GM19328 (cell line): ENCODE measurements around the gene ARHGAP5.
"Not testable (repeated sequence)": the region's sequence is repeated elsewhere in the genome, so short reads cannot be mapped to it uniquely, and the experiment has no call there.

ENCODE experiments used
- ATAC-seq: cut with Tn5 transposase; IDR thresholded peaks from one replicate; pipeline ENCODE4 v1.9.1; 2021; ENCODE audit warnings: mild to moderate bottlenecking, moderate library complexity; ENCODE audit not compliant: unreplicated experiment

ARHGAP5 gene

DNA sequence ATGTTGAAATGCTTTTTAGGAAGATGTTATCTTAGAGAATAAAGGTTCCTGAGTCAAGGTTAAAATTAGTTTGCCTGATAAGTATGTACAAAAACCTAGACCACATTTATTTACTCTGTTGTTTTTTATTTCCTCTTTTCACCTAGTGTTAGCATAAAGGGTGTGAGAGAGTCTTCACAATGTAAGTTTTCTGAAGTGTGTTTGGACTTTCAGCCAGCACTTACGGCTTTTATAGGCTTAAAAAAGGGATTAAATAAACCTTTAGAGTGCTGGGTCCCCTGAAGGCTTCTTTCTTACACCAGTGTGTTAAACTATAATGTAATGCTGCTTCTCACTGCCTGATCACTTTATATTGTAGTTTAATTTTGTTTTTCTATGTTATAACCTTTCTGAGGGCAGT, 27.2 kb downstream of the ARHGAP5 start:
- no peak for ATAC-seq

DNA sequence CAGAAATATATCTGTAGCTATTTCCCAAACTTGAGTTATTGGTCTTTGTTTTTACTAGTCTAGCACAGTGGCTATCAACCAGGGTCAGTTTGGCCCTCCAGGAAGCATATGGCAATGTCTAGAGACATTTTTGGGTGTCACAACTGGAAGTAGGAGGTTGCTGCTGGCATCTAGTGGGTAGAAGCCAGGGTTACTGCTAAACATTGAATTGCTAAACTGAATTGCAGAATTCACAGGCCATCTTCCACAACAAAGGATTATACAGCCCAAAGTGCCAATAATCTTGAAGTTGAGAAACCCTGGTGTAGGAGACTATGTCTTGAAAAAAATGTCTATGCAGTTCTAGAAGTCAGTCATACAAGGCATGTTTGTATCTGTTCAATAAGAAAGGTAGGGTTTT, 27.7 kb downstream of the ARHGAP5 start:
- no peak for ATAC-seq

DNA sequence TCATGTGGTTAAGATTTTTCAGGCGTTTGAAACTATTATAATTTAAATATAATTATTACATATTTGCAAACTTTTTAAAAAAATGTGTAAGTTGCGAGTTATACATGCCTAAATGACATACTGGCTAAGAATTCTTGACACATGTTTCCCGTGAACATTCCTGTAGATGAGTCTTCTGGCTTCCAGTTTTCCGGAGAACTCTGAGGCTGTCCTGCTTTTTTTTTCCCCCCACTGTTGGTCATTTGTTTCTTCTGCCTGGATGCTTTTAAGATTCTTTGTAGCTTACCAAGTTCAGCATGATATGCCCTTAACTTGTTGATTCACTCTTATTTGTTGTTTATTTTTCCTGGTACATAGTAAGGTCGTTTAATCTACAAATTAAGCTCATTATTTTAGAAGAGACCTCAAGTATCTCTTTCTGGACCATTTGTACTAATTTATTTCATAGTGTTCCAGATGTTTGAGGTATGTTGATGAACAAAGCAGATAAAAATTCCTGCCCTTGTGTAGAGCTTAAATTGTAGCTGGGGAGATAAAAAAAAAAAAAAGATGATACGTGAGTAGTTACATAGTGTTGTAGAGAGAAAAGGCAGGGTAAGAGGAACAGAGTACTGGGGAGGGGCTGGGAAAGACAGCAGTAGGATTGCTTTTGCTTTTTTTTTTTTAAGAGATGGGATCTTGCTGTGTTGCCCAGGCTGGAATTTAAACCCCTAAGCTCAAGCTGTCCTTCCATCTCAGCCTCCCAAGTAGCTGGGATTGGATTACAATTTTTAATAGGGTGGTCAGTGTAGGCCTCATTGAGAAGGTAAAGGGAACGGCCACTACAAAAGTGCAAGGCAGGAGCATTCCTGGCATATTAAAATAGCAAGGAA, 32.8 kb downstream of the ARHGAP5 start:
- no peak for ATAC-seq

GRCh38 chr14:32110548-32110896, 33.4 kb downstream of the ARHGAP5 start:
- no peak for ATAC-seq

DNA sequence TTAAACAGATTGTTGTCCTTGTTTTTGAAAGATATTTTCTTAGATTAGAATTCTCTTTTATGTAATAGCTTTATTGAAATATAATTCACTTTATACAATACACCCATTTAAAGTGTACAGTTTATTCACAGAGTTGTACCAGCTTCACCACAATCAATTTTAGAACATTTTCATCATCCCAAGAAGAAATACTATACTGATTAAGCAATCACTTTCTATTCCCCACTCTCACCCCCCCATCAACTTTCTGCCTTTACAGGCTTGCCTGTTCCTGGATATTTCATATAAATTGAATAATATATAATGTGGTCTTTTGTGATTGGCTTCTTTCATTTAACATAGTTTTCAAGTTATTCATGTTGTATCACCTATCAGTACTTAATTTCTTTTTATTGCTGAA, 44.4 kb downstream of the ARHGAP5 start:
- no peak for ATAC-seq

GRCh38 chr14:32121948-32122347, 44.8 kb downstream of the ARHGAP5 start:
- no peak for ATAC-seq

DNA sequence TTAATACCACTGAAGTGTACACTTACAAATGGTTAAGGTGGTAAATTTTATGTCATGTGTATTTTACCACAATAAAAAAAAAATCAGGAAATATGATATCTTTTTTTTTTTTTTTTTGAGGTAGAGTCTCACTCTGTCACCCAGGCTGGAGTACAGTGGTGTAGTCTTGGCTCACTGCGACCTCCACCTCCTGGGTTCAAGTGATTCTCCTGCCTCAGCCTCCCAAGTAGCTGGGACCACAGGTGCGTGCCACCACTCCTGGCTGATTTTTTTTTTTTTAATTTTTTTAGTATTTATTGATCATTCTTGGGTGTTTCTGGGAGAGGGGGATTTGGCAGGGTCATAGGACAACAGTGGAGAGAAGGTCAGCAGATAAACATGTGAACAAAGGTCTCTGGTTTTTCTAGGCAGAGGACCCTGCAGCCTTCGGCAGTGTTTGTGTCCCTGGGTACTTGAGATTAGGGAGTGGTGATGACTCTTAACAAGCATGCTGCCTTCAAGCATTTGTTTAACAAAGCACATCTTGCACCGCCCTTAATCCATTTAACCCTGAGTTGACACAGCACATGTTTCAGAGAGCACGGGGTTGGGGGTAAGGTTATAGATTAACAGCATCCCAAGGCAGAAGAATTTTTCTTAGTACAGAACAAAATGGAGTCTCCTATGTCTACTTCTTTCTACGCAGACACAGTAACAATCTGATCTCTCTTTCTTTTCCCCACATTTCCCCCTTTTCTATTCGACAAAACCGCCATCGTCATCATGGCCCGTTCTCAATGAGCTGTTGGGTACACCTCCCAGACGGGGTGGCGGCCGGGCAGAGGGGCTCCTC, 50.0 kb downstream of the ARHGAP5 start:
- not testable (repeated sequence) for ATAC-seq

GRCh38 chr14:32127731-32128654, 50.9 kb downstream of the ARHGAP5 start:
- not testable (repeated sequence) for ATAC-seq

DNA sequence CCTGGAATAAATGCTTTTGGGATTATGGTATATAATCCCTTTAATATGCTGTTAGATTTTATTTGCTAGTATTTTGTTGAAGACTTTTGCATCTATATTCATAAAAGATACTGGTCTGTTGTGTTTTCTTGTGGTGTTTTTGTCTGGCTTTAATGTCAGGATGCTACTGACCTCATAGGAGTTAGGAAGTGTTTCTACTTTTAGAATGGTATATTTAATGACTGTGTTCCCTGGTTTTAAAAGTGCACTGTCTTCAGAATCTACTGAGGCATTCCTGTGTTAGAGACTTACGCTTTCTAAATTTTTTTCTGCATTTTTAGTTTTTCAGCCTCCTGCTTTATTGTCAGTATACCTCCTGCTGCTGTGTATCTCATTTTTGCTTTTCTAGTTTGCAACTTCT, 51.6 kb downstream of the ARHGAP5 start:
- no peak for ATAC-seq

GRCh38 chr14:32129124-32129523, 52.0 kb downstream of the ARHGAP5 start:
- ATAC-seq = no peak

- ATAC-seq = not testable (repeated sequence)
Observed at GRCh38 chr14:32131689-32132088, 54.6 kb downstream of the ARHGAP5 start.

DNA sequence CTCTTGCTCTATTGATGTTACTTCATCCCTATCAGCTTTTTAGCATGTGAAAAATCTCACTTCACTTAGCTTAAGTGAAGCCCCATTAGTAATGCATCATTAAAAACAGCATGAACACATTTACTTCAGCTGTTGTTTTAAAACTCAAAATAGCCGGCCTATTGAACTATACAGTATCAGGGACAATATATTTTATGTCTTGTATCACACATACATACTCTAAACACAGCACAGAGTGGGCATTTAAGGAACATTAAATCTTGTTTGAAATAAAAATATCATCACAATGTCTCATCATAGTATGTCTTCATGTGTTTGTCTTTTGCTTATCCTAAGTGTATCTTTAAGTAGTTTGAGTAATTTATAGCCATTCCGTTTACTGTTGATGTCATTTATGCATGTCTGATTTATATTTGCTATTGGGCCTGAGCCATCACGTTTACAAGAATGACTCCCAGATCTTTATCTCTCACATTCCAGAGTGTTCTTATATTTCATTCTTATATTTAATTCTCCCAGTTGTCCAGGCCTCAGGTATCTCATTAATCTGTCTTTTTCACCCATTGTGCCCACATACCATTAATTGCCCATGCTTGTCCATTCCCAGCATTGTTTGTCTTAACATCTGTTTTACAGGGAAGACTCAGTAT, 57.5 kb downstream of the ARHGAP5 start:
- no peak for ATAC-seq

GRCh38 chr14:32136027-32136825, 59.1 kb downstream of the ARHGAP5 start:
- ATAC-seq = no peak

- ATAC-seq = no peak
Observed at GRCh38 chr14:32137313-32137712, 60.2 kb downstream of the ARHGAP5 start.

DNA sequence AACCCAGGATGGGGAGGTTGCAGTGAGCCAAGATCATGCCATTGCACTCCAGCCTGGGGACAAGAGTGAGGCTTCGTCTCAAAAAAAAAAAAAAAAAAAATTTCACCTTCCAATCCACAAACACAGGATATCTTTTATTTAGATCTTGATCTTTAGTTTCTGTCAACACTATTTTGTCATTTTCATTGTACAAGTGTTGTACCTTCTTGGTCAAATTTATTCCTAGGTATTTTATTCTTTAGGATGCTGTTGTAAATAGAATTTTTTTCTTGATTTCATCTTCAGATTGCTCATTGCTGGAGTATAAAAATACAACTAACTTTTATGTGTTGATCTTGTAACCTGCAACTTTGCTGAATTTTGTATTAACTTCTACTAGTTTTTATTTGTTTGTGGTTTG, 60.8 kb downstream of the ARHGAP5 start:
- no peak for ATAC-seq

- ATAC-seq = no peak
Observed at GRCh38 chr14:32142341-32142740, 65.2 kb downstream of the ARHGAP5 start.

DNA sequence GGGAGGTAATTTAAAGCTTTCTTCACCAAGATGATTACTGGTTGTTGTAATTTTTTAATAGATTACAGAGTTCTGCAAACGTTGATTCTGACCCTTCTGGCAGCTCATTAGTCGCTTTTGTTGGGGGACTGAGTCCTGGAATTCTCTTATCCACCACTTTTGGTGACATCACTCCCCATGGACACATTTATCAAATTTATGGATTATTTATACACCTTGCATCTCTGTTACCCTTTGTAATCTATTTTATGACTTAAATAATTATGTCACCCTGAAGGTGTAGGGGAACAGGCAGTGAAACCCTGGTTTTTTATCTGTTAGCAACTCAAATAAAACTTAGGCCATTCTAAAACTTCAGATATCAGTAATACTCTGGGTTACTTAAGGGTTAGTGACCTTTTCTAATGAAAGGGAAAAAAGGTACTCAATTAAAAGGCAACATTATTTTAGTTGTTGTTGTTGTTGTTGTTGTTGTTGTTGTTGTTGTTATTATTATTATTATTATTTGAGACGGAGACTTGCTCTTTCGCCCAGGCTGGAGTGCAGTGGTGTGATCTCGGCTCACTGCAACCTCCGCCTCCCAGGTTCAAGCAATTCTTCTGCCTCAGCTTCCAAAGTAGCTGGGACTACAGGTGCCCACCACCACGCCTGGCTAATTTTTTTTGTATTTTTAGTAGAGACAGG, 65.8 kb downstream of the ARHGAP5 start:
- no peak for ATAC-seq

DNA sequence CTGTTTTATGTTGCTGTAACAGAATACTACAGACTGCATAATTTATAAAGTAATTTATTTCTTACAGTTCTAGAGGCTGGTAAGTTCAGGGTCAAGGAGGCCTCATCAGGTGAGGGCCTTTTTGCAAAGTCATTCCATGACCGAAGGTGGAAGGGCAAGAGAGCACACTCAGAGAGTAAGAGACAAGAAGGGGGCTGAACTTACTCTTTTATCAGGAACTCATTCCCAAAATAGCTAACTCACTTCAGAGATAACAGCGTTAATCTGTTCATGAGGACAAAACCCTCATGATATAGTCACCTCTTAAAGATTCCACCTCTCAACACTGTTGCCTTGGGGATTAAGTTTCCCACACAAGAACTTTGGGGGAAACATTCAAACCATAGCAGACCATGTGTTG, 73.3 kb downstream of the ARHGAP5 start:
- no peak for ATAC-seq

GRCh38 chr14:32166029-32166428, 88.9 kb downstream of the ARHGAP5 start:
- no peak for ATAC-seq
